Activated naive CD8-positive, alpha-beta T cell treated with anti-CD3 and anti-CD28 coated beads, Interleukin-2, amount 10 ng/mL, durations not matched to agents 7 days and 5 days (primary cell): ENCODE data around the gene GNPDA1. TPM values are rescaled to one million over a fixed set of nuclear protein-coding genes. Genes with fewer than 3 reads are reported as not detected.

ENCODE experiments used
- ATAC-seq: fragments of 150-1000 bp; cut with Tn5 transposase; one replicate; pipeline ENCODE4 v1.10.0; 2021; ENCODE audit warnings: low read depth, moderate library complexity
- POLR2A ChIA-PET: fragments of 350-600 bp; sonication (Branson Sonifier 250); formaldehyde crosslinking; loops from one replicate; lab custom pipeline; 2021; ENCODE audit warnings: antibody characterized with exemption; lab: Charles Lee
- DNase-seq: peaks from one replicate; pipeline ENCODE4 v3.0.0; 2021
- H3K27ac Mint-ChIP-seq: one replicate; pipeline ENCODE4 v1.8.0; 2022; ENCODE audit warnings: mild to moderate bottlenecking, mixed read lengths
- H3K27me3 Mint-ChIP-seq: one replicate; pipeline ENCODE4 v1.8.0; 2022; ENCODE audit warnings: mild to moderate bottlenecking, moderate library complexity, mixed read lengths
- H3K36me3 Mint-ChIP-seq: one replicate; pipeline ENCODE4 v1.8.0; 2021; ENCODE audit warnings: mild to moderate bottlenecking, mixed read lengths
- H3K4me1 Mint-ChIP-seq: one replicate; pipeline ENCODE4 v1.8.0; 2021; ENCODE audit warnings: mixed read lengths
- H3K4me3 Mint-ChIP-seq: one replicate; pipeline ENCODE4 v1.8.0; 2022; ENCODE audit warnings: mild to moderate bottlenecking, moderate library complexity, mixed read lengths
- H3K9me3 Mint-ChIP-seq: one replicate; pipeline ENCODE4 v1.8.0; 2021; ENCODE audit warnings: mixed read lengths
- total RNA-seq, 2 experiments: library from RNA; stranded (reverse); gene quantifications; one replicate each; pipeline ENCODE4 v1.2.3, GENCODE V29; 2021

GNPDA1 gene
- total RNA-seq, 2 experiments from 2014 or later, result 38.2 to 40.5 TPM

DNA sequence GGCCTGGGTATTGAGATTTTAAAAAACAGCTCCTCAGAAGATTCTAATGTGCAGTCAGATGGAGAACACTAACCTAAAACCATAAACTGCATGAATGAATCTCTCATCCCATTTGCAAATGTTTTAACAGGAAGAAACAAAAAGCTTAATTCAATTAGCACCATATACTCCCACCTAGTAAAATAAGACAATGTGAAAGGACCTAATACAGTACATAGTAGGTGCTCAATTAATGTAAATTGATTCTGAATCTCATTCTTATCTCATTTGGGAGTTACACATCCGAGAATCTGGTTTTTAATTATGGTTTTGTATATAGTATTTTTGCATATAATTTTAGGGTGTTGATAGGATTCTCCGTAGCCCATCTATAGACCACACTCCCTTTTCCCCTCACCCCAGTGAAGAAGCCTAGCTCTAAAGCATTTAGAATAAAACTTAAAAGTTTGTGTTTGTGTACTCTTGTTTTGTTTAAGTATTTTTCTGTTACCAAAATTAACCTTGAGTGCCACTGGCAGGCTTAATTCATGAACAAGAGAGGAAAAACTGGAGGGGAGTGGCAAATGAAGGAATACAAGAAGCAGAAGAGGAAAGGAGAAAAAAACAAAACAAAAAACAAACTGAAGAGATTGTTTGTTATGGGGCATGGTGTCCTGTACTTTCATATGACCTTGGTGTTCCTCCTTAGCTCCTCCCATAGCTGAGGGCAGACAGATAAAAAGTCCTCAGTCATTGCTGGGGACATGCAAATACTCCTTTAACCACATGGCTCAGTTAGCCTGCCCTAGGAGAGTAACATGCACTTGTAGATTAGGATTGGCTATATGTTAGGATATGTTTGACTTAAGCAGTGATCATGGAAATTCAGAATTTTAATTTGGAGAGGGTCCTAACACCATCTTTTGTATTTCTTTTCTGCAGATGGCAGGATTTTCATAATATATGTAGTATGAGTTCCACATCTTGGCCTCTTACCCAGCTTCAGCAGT lies 42.8 kb downstream of the GNPDA1 start:
- no peaks in the 10 kb centered on the region for H3K9me3 Mint-ChIP-seq
- peak overlapping the region; percentile 97 for H3K4me3 Mint-ChIP-seq
- peaks cover 30% of the 10 kb centered on the region for H3K4me1 Mint-ChIP-seq
- peaks cover 17% of the 10 kb centered on the region for H3K36me3 Mint-ChIP-seq
- peak overlapping the region; percentile 97 for H3K27ac Mint-ChIP-seq
- no peaks in the 10 kb centered on the region for H3K27me3 Mint-ChIP-seq
- POLR2A ChIA-PET, result interaction anchor here (0.6 to 3.3 kb wide), 25 partner anchors 8 to 463 kb away, joined by 3 to 52 read pairs (median 7); partner anchors contain the start of genes DELE1, DIAPH1, GNPDA1 and HDAC3
- ATAC-seq (no peak), DNase-seq (no peak)

DNA sequence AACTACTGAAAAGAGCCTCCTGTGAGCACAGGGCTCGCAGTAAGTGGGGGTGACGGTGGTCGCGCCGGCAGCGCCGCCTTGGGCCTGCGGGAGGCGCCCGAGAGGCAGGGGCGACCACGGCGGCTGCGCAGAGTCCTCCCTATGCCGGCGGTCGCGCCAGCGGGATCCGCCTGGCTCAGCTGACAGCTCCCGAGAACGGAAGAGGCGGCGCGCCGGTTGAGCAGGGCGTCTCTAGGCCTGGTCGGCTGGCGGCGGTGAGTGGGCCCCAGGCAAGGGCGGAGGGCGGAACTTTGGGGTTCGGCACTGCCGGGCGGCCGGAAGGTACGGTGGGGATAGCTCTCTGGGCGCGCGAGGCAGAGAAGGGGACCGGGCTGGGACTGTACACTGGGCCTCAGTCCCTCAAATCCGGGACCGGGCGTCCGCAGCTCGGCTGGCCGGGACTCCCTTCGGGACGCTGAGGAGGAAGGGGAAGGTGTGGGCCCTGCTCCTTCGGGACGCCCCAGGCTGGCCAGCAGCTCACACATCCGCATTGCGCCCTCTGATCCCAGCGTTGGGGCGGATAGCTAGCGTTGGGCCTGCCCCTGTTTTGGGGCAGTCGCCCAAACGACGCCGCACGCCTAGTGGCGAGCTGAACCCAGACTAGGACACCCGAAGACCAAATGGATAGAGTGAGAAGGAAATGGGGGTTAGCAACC lies 43.8 kb downstream of the GNPDA1 start, which contains the start of gene RNF14:
TSS of gene RNF14 (plus strand) at position 192 of the 695 bp plus-strand sequence. CDS start 4,484 bp downstream, outside the sequence.
- no peaks in the 10 kb centered on the region for H3K27me3 Mint-ChIP-seq
- DNase-seq, result peak; percentile 97
- peaks cover 10% of the 10 kb centered on the region for H3K36me3 Mint-ChIP-seq
- POLR2A ChIA-PET, result interaction anchor here (0.5 to 3.3 kb wide), 35 partner anchors 9 to 553 kb away, joined by 3 to 52 read pairs (median 6); partner anchors contain the start of genes DELE1, FCHSD1, GNPDA1 and HDAC3
- peaks cover 25% of the 10 kb centered on the region for H3K4me1 Mint-ChIP-seq
- peak; percentile 95 for ATAC-seq
- H3K4me3 Mint-ChIP-seq, result peak within 1 kb of the TSS; percentile 97
- no peaks in the 10 kb centered on the region for H3K9me3 Mint-ChIP-seq
- peak within 1 kb of the TSS; percentile 97 for H3K27ac Mint-ChIP-seq

DNA sequence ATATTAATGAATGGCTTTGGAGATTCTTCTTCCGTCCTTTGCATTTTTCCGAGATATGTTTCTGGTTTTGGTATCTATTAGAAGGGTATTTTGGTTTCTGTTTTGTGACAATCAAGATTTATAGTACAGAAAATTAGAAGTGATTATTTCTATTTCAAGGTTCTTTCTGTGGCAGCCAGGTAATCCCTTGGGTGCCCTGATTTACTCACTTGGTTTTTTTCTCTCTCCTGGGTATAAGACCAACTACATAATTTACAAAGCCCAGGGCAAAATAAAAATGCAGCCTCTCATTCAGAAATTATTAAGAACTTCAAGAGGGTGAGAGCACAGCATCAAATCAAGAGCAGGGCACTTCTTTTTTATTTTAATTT lies 45.9 kb downstream of the GNPDA1 start:
- no peak overlapping the region for H3K4me3 Mint-ChIP-seq
- H3K27me3 Mint-ChIP-seq, result no peaks in the 10 kb centered on the region
- no peaks in the 10 kb centered on the region for H3K9me3 Mint-ChIP-seq
- H3K4me1 Mint-ChIP-seq, result peaks cover 23% of the 10 kb centered on the region
- H3K27ac Mint-ChIP-seq, result no peak overlapping the region
- ATAC-seq, result no peak
- peaks cover 2% of the 10 kb centered on the region for H3K36me3 Mint-ChIP-seq
- POLR2A ChIA-PET, result no interaction called here
- no peak for DNase-seq

DNA sequence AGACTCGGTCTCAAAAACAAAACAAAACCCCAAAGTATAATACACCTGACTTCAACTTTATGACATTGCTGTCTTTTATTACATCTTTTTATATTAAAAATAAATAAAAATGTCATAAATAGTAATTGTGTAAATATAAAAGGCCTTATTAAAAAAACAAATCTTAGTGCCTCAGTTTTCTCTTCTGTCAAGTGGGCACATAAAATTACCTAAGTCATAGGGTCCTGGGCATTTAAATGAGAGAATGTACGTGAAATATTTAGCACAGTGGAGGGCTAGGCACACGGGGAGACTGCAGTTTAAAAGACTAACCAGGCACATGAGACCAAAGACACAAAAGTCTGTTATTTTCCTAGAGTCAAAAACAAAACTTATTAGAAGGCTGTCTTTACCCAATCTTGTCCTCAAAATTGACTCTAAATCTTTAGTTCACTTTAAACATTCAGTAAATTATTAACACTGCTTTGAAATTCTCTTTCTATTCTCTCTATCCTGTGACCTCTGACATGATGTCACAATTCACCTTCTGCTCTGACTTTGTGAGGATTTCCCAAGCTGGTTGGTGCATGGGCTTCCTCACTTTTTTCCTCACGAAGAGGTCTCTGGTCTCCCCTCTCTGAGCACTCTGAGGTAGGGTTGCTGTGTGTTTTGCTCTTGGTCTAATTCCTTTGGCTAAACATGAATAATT lies 46.4 kb downstream of the GNPDA1 start:
- H3K4me3 Mint-ChIP-seq, result no peak overlapping the region
- ATAC-seq (no peak), DNase-seq (no peak)
- H3K27me3 Mint-ChIP-seq, result no peaks in the 10 kb centered on the region
- no peaks in the 10 kb centered on the region for H3K9me3 Mint-ChIP-seq
- POLR2A ChIA-PET, result no interaction called here
- peaks cover 27% of the 10 kb centered on the region for H3K4me1 Mint-ChIP-seq
- H3K36me3 Mint-ChIP-seq, result peaks cover 2% of the 10 kb centered on the region
- H3K27ac Mint-ChIP-seq, result no peak overlapping the region

DNA sequence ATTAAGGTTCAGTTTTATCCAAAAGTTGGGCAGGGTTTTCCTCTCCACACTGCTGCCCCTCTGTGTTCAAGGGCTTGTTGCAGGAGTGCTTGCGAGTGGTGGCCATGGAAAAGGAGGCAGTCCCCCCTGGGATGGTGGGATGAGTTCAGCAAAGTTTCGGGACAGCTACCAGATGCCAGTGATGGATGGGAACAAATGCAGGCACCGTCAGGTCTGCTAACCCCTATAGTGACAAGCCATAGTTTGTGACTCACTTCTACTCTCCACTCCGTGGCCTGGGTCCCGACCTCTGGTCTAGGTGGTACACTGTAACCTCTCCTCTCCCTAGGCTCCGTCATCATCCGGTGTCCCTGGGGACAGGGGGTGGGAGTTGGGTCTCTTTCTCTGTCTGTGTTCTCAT lies 47.8 kb downstream of the GNPDA1 start:
- Mint-ChIP-seq H3K36me3 (peaks cover 2% of the 10 kb centered on the region), H3K9me3 (no peaks in the 10 kb centered on the region), H3K27ac (no peak overlapping the region), H3K4me1 (peaks cover 29% of the 10 kb centered on the region), H3K27me3 (no peaks in the 10 kb centered on the region), H3K4me3 (no peak overlapping the region)
- DNase-seq (no peak), ATAC-seq (no peak)
- POLR2A ChIA-PET, result no interaction called here

DNA sequence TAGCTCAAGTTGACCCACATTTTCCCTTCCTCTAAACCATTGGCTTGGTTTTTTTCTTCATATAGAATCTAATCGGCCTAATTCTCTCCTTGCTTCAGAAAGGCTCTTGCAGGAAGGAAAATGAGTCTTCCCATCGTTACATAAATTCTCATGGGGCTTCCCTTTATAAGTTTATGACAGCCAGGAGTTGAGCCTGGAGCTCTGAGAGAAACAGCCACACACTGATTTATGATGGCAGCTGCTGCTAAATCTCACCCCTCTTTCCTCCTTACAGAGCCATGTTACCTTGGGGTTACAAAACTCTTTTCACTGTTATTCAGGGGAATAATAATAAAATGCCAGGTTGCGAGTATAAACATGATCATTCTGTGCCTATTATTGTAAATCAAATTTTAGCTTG lies 49.1 kb downstream of the GNPDA1 start:
- POLR2A ChIA-PET, result interaction anchor here (0.5 kb wide), 1 partner anchor 357 kb away, joined by 3 read pairs; no protein-coding TSS in a partner anchor
- H3K9me3 Mint-ChIP-seq, result no peaks in the 10 kb centered on the region

DNA sequence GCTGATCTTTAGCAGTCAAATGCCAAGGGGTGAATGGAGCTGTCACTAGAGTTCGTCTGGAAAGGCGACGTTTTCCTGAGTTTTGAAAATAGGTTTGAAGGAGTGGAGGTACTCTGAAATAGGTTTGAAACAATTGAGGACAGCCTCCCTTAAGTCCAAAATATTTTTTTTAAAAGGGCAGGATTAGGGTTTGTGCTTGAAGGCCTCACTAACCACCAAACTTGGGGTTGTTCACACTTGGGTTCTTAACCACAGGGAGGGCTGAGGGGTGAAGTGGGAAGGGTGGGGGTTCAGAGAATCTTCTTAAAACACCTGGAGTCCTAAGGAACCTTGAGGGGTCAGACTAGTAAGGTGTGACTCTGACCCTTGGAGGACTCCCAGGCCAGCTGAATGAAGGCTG lies 51.4 kb downstream of the GNPDA1 start:
- no peaks in the 10 kb centered on the region for H3K9me3 Mint-ChIP-seq
- DNase-seq (no peak), ATAC-seq (no peak)
- H3K27ac Mint-ChIP-seq, result peak overlapping the region; percentile 81
- POLR2A ChIA-PET, result interaction anchor here (0.5 to 3.3 kb wide), 13 partner anchors 9 to 325 kb away, joined by 3 to 52 read pairs (median 4); partner anchors contain the start of genes DELE1, HDAC3, RELL2 and RNF14
- H3K4me3 Mint-ChIP-seq, result peak overlapping the region; percentile 51
- peaks cover 37% of the 10 kb centered on the region for H3K4me1 Mint-ChIP-seq
- no peaks in the 10 kb centered on the region for H3K27me3 Mint-ChIP-seq
- no peaks in the 10 kb centered on the region for H3K36me3 Mint-ChIP-seq

More for the DNA sequence above, 49.1 kb downstream of the GNPDA1 start:
- Mint-ChIP-seq H3K36me3 (no peaks in the 10 kb centered on the region), H3K27ac (no peak overlapping the region), H3K4me3 (no peak overlapping the region), H3K27me3 (no peaks in the 10 kb centered on the region), H3K4me1 (peaks cover 30% of the 10 kb centered on the region)
- ATAC-seq (no peak), DNase-seq (no peak)

DNA sequence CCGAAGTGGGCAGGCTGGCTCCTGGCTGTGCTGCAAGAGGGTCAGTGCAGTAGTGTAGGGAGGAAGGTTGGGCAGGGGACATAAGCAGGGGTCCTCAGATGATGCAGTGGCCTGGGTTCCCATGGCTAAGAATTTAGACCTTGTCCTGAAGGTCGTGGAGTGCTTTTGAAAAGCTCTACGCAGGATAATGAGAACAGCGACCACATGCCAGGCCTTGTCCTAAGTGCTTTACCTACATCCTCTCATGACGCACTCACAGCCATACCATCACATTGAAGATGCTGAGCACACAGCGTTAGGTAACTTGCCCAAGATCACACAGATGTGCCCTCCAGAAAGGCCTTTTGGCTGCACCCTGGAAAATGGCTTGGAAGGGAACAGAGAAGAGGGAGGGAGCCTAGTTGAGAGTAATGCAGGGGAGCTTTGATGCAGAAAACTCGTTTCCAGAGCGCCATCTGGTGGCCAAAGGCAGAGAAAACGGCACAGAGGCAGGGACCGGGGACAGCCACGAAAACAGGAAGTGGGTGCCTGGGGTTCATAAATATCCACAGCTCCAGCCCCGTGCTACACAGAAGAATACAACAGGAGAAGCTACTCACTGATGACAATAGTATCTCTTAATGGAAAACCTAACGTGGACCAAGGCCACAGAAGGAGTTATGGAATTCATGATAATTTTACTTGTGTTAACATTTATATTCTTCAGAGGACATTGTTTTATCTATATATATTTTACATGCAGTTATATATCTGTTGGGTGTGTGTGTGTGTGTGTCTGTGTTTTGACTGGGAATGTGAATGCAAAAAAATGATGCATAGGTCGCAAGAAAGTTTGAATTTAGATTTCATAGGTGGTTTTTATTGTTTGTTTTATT lies 52.1 kb downstream of the GNPDA1 start:
- Mint-ChIP-seq H3K4me1 (peaks cover 37% of the 10 kb centered on the region), H3K36me3 (no peaks in the 10 kb centered on the region), H3K27ac (peak overlapping the region; percentile 81), H3K27me3 (no peaks in the 10 kb centered on the region), H3K9me3 (no peaks in the 10 kb centered on the region), H3K4me3 (peak overlapping the region; percentile 51)
- POLR2A ChIA-PET, result interaction anchor here (0.5 to 3.3 kb wide), 15 partner anchors 9 to 324 kb away, joined by 3 to 52 read pairs (median 4); partner anchors contain the start of genes DELE1, HDAC3, RELL2 and RNF14
- peak; percentile 87 for ATAC-seq
- DNase-seq, result peak; percentile 87

DNA sequence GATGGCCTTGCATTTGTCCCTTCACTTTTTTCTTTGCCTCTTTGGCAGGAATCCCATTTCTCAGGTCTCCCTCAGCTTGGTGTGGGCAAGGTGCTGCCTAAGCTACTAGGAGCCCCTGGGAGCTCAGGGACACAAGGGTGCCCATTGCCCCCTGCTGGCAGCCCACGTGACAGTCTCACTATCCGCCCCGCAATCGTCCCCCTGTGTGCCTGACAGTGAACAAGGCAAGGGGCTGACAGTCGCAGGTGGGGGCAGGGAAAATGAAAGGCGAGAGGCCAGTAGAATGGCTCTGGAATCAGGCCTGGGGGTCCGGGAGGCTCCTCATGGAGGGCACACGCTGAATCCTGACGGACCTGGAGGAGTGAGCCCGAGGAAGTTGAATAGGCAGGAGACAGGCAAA lies 52.8 kb downstream of the GNPDA1 start:
- Mint-ChIP-seq H3K4me3 (no peak overlapping the region), H3K27ac (peak overlapping the region; percentile 68), H3K4me1 (peaks cover 34% of the 10 kb centered on the region), H3K9me3 (no peaks in the 10 kb centered on the region), H3K27me3 (no peaks in the 10 kb centered on the region), H3K36me3 (no peaks in the 10 kb centered on the region)
- POLR2A ChIA-PET, result interaction anchor here (0.6 to 3.3 kb wide), 10 partner anchors 10 to 323 kb away, joined by 3 to 52 read pairs (median 5); partner anchors contain the start of genes DELE1, HDAC3, RELL2 and RNF14
- no peak for ATAC-seq
- peak; percentile 49 for DNase-seq

DNA sequence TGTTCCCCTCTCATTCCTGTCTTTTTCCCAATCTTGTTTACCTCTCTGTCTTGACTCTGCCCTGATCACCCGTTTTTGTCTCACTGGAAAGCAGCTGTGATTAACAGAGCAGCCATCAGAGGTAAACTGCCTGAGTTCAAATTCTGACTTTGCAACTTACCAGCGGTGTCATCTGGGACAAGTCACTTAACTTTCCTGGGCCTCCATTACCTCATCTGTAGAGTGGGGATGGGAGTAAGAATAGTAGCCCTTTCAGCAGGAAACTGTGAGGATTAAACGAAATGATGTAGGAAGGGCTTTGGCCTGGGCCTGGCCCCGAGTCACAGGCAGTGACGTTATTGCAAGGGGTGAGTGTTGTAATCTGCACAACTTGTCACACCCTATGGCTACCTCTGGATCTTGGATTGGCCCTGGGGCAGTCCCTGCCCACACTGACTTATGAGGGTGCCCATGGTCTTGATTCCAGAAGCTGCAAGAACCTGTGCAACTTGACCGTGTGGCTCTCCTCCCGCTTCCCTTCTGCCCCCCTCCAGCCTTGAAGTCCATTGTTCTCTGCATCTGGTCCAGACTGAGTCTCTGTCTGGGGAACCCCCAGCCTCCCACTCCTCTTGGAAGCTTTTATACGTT lies 54.2 kb downstream of the GNPDA1 start:
- POLR2A ChIA-PET, result interaction anchor here (1.0 to 3.1 kb wide), 10 partner anchors 11 to 308 kb away, joined by 3 to 52 read pairs (median 4); partner anchors contain the start of genes DELE1, FCHSD1 and RNF14
- H3K4me1 Mint-ChIP-seq, result peaks cover 41% of the 10 kb centered on the region
- H3K27ac Mint-ChIP-seq, result peak overlapping the region; percentile 94
- H3K27me3 Mint-ChIP-seq, result no peaks in the 10 kb centered on the region
- ATAC-seq, result no peak
- H3K4me3 Mint-ChIP-seq, result peak overlapping the region; percentile 87
- no peaks in the 10 kb centered on the region for H3K36me3 Mint-ChIP-seq
- DNase-seq, result no peak
- H3K9me3 Mint-ChIP-seq, result no peaks in the 10 kb centered on the region

DNA sequence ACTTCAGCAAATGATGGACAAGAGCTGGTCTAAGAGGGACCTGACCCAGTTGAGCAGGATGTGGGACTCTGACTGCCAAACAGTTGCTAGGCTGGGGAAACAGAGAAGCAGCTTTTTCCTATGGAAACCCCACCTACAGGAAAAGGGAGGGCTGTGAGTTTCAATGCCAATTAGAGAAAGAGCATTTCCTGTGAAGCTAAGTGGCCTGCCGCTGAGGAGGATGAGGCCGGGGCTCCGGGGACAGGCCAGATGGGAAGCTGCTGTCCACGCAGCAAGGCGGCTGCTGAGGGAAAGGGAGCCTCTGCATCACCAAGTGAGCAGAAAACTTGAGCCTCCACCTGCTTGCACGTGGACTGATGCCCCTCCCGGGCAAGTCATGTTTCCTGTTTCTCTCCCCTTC lies 54.7 kb downstream of the GNPDA1 start, which contains the start of gene PCDH12:
TSS of gene PCDH12 (minus strand) at position 90 of the 400 bp plus-strand sequence. CDS start 351 bp downstream, outside the sequence.
- peak within 1 kb of the TSS; percentile 87 for H3K4me3 Mint-ChIP-seq
- POLR2A ChIA-PET, result interaction anchor here (1.0 to 2.9 kb wide), 9 partner anchors 11 to 307 kb away, joined by 3 to 24 read pairs (median 3); partner anchors contain the start of genes DELE1, FCHSD1 and RNF14
- DNase-seq (peak; percentile 48), ATAC-seq (peak; percentile 34)
- H3K27ac Mint-ChIP-seq, result peak within 1 kb of the TSS; percentile 94
- H3K27me3 Mint-ChIP-seq, result no peaks in the 10 kb centered on the region
- peaks cover 43% of the 10 kb centered on the region for H3K4me1 Mint-ChIP-seq
- H3K36me3 Mint-ChIP-seq, result no peaks in the 10 kb centered on the region
- no peaks in the 10 kb centered on the region for H3K9me3 Mint-ChIP-seq
